GM12892 (cell line): ENCODE results near the gene IKZF1.

Source experiments
- POLR2A ChIP-seq: IDR thresholded peaks from 2 replicates; pipeline ENCODE4 v1.6.1; 2011; ENCODE audit warnings: low read depth, low read length, control low read depth
- POLR2AphosphoS5 ChIP-seq: IDR thresholded peaks from 2 replicates; pipeline ENCODE4 v1.6.1; 2011; ENCODE audit warnings: low read depth, low read length, control low read depth
- TAF1 ChIP-seq: IDR thresholded peaks from 2 replicates; pipeline ENCODE4 v1.6.1; 2011; ENCODE audit warnings: low read depth, mild to moderate bottlenecking, control low read depth, low read length, borderline replicate concordance

DNA sequence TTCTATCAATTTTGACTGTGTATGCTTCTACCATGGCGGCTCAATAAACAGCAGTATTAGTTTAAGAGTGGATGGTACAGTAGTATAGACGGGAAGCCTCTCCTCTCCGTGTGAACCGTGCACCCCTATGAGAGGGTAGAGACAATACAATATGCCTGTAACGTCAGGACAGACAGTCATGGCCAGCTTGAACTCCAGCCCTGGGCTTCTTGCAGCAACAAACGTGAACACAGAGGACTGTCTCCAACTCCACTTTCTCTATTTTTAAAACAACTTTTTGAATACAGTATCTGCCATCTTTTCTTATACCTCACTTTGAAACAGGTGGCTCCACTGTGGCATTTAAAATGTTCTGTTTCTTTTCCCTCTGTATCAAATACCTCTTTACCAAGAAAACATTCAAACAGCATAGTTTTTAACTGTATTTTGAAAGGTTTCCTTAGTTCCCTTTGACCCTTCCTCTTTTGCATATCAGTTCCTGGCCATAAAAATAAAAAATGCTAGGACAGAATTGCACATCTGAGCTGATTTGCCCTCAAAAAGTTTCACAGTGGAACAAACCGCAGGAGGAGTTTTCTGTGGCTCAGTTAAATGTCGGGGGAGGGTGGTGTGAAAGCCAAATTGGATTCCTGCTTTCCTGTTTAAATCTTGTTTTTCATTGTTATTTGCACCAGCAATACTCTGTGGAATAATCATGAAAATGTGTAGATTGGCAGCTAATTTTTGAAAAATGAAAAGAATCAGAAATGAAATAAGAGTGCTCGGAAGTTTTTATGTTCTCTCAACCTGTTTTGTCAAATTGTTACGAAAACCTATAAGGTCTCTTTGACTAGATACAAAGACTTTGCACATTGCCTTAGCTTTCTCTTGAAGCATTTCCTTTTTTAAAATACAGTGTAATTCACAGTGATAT is 8.0 kb downstream of the IKZF1 start:
- no peak for TF ChIP-seq POLR2AphosphoS5
- no peak for TF ChIP-seq POLR2A
- TF ChIP-seq TAF1, result no peak
